ENCODE data around the gene DPM3.

- TF ChIP-seq CTCF (IDR thresholded peaks at IDR 0.05) (no peak), POLR2A (IDR thresholded peaks at IDR 0.05) (no peak)
Measured at GRCh38 chr1:155094622-155094948, 45.7 kb downstream of the DPM3 start.

All from testis (tissue), 2 donors.